ENCODE data around the gene HPS4. TPM values are rescaled to one million over a fixed set of nuclear protein-coding genes. Genes with fewer than 3 reads are reported as not detected.

Gene HPS4
- total and polyA plus RNA-seq, 2 experiments from 2014 or later: 20.4 to 35.9 TPM

DNA sequence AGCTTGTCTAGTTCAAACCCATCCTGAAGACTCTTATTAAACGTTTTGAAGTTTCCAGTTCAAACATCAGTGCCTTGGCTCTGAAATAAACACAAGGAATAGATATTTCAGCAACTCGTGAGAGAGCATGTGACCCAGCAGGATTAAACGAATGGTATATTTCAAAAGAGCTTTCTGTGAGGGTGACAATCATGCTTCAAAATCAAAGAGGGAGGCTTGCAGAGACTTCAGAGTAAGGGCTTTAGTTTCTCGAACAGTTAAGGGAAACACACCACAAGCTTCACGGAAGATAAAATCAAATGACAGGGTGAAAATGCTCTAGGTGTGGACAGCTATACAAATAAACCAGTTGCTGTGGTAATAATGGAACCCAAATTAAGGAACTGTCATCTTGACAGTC lies 1.4 kb downstream of the HPS4 start:
- DNase-seq (ENCODE audit: low read depth in 1 of 2, low spot score in 1 of 2): no peak
- Histone ChIP-seq H3K4me3 (no peak overlapping the region), H3K27ac (no peak overlapping the region), H3K9me3 (ENCODE audit: low read depth) (no peaks in the 10 kb centered on the region), H3K36me3 (peaks cover 6% of the 10 kb centered on the region), H3K27me3 (no peaks in the 10 kb centered on the region), H3K4me1 (ENCODE audit: low read depth) (peaks cover 17% of the 10 kb centered on the region)
- TF ChIP-seq, protein P1, sequence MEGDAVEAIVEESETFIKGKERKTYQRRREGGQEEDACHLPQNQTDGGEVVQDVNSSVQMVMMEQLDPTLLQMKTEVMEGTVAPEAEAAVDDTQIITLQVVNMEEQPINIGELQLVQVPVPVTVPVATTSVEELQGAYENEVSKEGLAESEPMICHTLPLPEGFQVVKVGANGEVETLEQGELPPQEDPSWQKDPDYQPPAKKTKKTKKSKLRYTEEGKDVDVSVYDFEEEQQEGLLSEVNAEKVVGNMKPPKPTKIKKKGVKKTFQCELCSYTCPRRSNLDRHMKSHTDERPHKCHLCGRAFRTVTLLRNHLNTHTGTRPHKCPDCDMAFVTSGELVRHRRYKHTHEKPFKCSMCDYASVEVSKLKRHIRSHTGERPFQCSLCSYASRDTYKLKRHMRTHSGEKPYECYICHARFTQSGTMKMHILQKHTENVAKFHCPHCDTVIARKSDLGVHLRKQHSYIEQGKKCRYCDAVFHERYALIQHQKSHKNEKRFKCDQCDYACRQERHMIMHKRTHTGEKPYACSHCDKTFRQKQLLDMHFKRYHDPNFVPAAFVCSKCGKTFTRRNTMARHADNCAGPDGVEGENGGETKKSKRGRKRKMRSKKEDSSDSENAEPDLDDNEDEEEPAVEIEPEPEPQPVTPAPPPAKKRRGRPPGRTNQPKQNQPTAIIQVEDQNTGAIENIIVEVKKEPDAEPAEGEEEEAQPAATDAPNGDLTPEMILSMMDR (IDR thresholded peaks at IDR 0.05; ENCODE audit: low read depth, low read length): no peak

DNA sequence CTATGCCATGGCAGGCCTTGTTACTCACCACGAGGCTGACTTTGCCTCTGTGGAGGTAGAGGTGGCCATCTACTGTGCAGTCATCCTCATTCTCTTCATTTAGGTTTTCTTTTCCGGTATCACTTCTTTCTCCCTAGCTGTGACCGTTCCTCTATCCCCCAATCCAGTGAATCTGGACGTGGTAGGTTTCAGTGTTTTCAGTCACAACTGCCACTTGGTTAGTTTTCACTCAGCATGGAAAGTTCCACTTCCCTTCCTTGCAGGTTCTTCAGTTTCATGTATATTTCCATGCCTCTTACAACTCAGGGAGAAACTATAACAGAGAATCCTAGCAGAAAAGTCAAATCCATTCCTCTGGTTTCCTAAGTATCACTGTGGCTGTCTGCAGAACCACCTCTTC lies 1.9 kb downstream of the HPS4 start:
- TF ChIP-seq, protein P1 (IDR thresholded peaks at IDR 0.05; ENCODE audit: low read depth, low read length): no peak
- H3K9me3 ChIP-seq (ENCODE audit: low read depth): no peaks in the 10 kb centered on the region
- no peak overlapping the region for H3K27ac ChIP-seq
- no peak for DNase-seq (ENCODE audit: low read depth in 1 of 2, low spot score in 1 of 2)
- H3K4me3 ChIP-seq: no peak overlapping the region
- H3K27me3 ChIP-seq: no peaks in the 10 kb centered on the region
- H3K4me1 ChIP-seq (ENCODE audit: low read depth): peaks cover 17% of the 10 kb centered on the region
- H3K36me3 ChIP-seq: peaks cover 8% of the 10 kb centered on the region

DNA sequence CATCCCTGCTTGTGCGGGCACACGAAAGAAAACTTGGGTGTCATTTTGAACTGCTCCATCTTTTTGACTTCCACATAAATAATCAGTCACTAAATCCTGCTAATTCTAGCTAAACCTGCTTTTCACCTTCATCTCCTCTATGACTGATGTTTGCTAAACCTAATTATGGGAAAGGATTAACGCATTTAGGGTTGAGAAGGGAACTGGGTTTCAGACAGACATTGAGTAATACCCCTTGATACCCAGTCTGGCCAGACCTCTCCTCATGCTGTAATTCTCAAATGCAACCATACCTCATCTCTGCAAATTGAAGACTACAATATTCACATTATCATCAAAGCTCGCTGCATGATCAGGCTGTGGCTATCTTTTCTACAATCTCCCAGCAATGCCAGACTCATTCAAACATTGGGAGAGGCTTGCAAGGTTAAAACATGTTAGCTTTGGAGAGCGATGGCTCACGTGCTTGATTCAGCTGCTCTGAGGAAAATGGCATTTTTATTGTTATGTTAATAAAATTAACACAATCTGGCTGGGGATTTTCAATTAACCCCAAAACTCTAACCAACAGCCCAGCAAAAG lies 2.4 kb downstream of the HPS4 start:
- no peak for DNase-seq (ENCODE audit: low read depth in 1 of 2, low spot score in 1 of 2)
- peaks cover 17% of the 10 kb centered on the region for H3K4me1 ChIP-seq (ENCODE audit: low read depth)
- H3K27me3 ChIP-seq: no peaks in the 10 kb centered on the region
- TF ChIP-seq, protein P1 (IDR thresholded peaks at IDR 0.05; ENCODE audit: low read depth, low read length): no peak
- peaks cover 9% of the 10 kb centered on the region for H3K36me3 ChIP-seq
- no peaks in the 10 kb centered on the region for H3K9me3 ChIP-seq (ENCODE audit: low read depth)
- H3K27ac ChIP-seq: no peak overlapping the region
- no peak overlapping the region for H3K4me3 ChIP-seq

DNA sequence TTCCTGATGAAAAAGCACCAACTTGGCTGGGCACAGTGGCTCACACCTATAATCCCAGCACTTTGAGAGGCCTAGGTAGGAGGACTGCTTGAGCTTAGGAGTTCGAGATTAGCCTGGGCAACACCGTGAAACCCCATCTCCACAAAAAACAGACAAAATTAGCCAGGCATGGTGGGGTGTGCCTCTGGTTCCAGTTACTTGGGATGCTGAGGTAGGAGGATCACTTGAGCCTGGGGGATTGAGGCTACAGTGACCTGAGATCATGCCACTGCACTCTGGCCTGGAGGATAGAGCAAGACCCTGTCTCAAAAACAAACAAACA lies 3.0 kb downstream of the HPS4 start:
- Histone ChIP-seq H3K27ac (no peak overlapping the region), H3K4me1 (ENCODE audit: low read depth) (peaks cover 17% of the 10 kb centered on the region), H3K36me3 (peaks cover 13% of the 10 kb centered on the region), H3K27me3 (no peaks in the 10 kb centered on the region), H3K9me3 (ENCODE audit: low read depth) (no peaks in the 10 kb centered on the region), H3K4me3 (no peak overlapping the region)
- TF ChIP-seq, protein P1 (IDR thresholded peaks at IDR 0.05; ENCODE audit: low read depth, low read length): no peak
- no peak for DNase-seq (ENCODE audit: low read depth in 1 of 2, low spot score in 1 of 2)

DNA sequence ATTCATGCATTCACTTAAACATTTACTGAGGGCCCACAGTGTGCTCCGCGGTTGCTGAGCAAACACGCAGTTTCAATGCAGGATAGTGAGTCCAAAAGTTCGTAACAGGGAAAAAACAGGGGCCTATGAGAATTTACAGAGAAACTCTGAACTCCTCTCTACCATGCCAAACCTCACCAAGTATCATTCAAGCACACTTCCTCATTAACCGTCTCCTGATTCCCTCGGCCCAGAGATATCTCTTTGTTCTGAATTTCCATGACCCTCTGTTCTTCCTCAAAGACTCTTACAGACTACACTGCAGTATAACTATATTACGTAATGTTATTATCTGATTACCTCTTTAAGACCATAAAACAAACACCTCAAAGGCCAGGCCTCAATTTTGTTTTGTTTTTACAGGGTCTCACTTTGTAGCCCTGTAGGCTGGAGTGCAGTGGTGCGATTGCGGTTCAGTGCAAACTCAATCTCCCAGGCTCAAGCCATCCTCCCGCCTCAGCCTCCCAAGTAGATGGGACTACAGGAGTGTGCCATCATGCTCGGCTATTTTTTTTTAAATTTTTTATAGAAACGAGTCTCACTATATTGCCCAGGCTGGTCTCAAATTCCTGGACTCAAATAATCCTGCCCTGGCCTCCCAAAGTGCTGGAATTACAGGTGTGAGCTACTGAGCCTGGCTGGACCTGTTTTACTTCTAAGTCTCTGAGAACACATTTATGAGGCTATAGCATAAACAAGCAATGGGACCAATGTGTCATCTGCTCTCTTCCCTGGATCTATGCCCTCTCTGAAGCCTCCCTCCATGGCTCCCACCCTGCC lies 3.6 kb downstream of the HPS4 start:
- peaks cover 13% of the 10 kb centered on the region for H3K36me3 ChIP-seq
- no peak for DNase-seq (ENCODE audit: low read depth in 1 of 2, low spot score in 1 of 2)
- H3K27ac ChIP-seq: no peak overlapping the region
- TF ChIP-seq, protein P1 (IDR thresholded peaks at IDR 0.05; ENCODE audit: low read depth, low read length): no peak
- no peak overlapping the region for H3K4me3 ChIP-seq
- H3K27me3 ChIP-seq: no peaks in the 10 kb centered on the region
- no peaks in the 10 kb centered on the region for H3K9me3 ChIP-seq (ENCODE audit: low read depth)
- H3K4me1 ChIP-seq (ENCODE audit: low read depth): peaks cover 17% of the 10 kb centered on the region
